Body of pancreas (tissue), 4 donors: ENCODE data around the gene KCNH1.
"Not testable (repeated sequence)": the region's sequence is repeated elsewhere in the genome, so short reads cannot be mapped to it uniquely, and the experiment has no call there.

Source experiments
- POLR2A ChIP-seq, 3 donors: fragments of 450-650 bp; IDR thresholded peaks; one replicate each; pipeline ENCODE4 v1.6.1; 2016; ENCODE audit warnings: antibody characterized with exemption in 3 of 3, mild to moderate bottlenecking in 2 of 3
- TF ChIP-seq, protein P1 (sequence below), 7 experiments: fragments of 450-650 bp in 4 of 7; fragments of 200-600 bp in 3 of 7; sonication (generic) in 3 of 7; IDR thresholded peaks; one replicate each; pipeline ENCODE4 v1.5.1; 2016 to 2019; ENCODE audit warnings: antibody characterized with exemption in 7 of 7

DNA sequence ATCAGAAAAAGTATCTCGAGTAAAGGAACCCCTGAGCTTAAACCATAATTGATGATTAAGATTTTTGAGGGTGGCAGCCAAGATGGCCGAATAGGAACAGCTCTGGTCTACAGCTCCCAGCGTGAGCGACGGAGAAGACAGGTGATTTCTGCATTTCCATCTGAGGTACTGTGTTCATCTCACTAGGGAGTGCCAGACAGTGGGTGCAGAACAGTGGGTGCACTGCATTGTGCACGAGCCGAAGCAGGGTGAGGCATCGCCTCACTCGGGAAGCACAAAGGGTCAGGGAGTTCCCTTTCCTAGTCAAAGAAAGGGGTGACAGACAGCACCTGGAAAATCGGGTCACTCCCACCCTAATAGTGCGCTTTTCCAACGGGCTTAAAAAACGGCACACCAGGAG, 138.0 kb downstream of the KCNH1 start:
- TF ChIP-seq, protein P1, sequence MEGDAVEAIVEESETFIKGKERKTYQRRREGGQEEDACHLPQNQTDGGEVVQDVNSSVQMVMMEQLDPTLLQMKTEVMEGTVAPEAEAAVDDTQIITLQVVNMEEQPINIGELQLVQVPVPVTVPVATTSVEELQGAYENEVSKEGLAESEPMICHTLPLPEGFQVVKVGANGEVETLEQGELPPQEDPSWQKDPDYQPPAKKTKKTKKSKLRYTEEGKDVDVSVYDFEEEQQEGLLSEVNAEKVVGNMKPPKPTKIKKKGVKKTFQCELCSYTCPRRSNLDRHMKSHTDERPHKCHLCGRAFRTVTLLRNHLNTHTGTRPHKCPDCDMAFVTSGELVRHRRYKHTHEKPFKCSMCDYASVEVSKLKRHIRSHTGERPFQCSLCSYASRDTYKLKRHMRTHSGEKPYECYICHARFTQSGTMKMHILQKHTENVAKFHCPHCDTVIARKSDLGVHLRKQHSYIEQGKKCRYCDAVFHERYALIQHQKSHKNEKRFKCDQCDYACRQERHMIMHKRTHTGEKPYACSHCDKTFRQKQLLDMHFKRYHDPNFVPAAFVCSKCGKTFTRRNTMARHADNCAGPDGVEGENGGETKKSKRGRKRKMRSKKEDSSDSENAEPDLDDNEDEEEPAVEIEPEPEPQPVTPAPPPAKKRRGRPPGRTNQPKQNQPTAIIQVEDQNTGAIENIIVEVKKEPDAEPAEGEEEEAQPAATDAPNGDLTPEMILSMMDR (IDR thresholded peaks at IDR 0.05): not testable (repeated sequence)
- TF ChIP-seq POLR2A (IDR thresholded peaks at IDR 0.05): not testable (repeated sequence)
